ENCODE measurements around the gene PLCB4.

PLCB4 gene

DNA sequence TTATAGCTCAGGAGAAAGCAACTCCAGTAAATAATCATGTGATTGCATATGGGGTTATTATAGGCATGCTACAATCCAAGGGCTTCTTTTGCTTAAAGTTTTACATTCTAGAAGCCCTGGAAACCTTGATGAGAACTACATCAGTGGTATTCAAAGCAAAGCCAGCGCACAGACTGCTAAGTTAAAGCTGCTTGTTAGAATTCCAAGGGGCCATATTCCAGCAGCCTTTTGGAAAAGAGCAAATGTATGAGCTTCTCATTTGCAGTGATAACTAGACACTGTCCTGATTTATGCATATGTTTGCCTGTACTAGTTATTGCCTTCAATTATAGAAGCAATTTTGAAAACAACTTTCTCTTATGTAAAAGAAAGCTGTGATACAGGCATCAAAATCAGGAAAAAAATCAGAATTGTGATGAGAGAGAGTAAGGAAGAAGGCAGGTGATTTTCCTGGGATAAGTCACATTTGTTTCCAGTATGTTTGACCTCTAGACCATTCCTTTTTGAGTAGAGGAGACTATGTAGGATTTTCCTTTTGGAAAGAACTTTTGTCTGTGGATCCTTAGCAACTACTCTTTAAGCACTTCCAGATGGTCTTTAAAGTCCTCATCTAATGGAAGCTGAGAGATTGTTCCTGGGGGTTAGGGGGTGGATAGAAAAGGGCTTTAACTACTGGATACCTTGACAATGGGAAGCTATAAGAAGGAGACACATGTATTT is 159.2 kb downstream of the PLCB4 start:
- no peak overlapping the region for H2AFZ ChIP-seq (ENCODE audit: low read depth, low read length, severe bottlenecking)
- TF ChIP-seq EZH2phosphoT487 (conservative IDR thresholded peaks at IDR 0.05; ENCODE audit: low read length) (no peak), CTCF (IDR thresholded peaks at IDR 0.05; ENCODE audit: insufficient read depth, low read length, poor library complexity, severe bottlenecking) (no peak)
- no peak overlapping the region for H3K4me3 ChIP-seq (ENCODE audit: insufficient read depth, low read length, poor library complexity, severe bottlenecking)
- no peak overlapping the region for H3K4me2 ChIP-seq (ENCODE audit: low read depth, low read length, poor library complexity, severe bottlenecking)
- H3F3A ChIP-seq (ENCODE audit: insufficient read depth), result no peaks in the 10 kb centered on the region
- no peaks in the 10 kb centered on the region for H3K9me2 ChIP-seq (replicated peaks; ENCODE audit: insufficient read depth, low read length)
- no peak overlapping the region for H3K9ac ChIP-seq (ENCODE audit: low read length)
- H3K9me3 ChIP-seq (ENCODE audit: insufficient read depth, low read length), result no peaks in the 10 kb centered on the region
- no peaks in the 10 kb centered on the region for H4K20me1 ChIP-seq (ENCODE audit: low read depth, low read length)
- H3K27me3 ChIP-seq (ENCODE audit: low read length), result no peaks in the 10 kb centered on the region
- no peak overlapping the region for H3K27ac ChIP-seq (ENCODE audit: low read depth, low read length)
- no peaks in the 10 kb centered on the region for H3K79me2 ChIP-seq (ENCODE audit: insufficient read depth, low read length)
- H3K36me3 ChIP-seq (ENCODE audit: low read length), result no peaks in the 10 kb centered on the region

GRCh38 chr20:9228774-9229450 is 160.0 kb downstream of the PLCB4 start:
- H3K9ac ChIP-seq (ENCODE audit: low read length), result no peak overlapping the region
- H3K27ac ChIP-seq (ENCODE audit: low read depth, low read length), result no peak overlapping the region
- no peaks in the 10 kb centered on the region for H3K9me2 ChIP-seq (replicated peaks; ENCODE audit: insufficient read depth, low read length)
- H3K79me2 ChIP-seq (ENCODE audit: insufficient read depth, low read length), result no peaks in the 10 kb centered on the region
- TF ChIP-seq CTCF (IDR thresholded peaks at IDR 0.05; ENCODE audit: insufficient read depth, low read length, poor library complexity, severe bottlenecking) (no peak), EZH2phosphoT487 (conservative IDR thresholded peaks at IDR 0.05; ENCODE audit: low read length) (no peak)
- no peak overlapping the region for H3K4me2 ChIP-seq (ENCODE audit: low read depth, low read length, poor library complexity, severe bottlenecking)
- H3K27me3 ChIP-seq (ENCODE audit: low read length), result no peaks in the 10 kb centered on the region
- H3K9me3 ChIP-seq (ENCODE audit: insufficient read depth, low read length), result no peaks in the 10 kb centered on the region
- no peaks in the 10 kb centered on the region for H4K20me1 ChIP-seq (ENCODE audit: low read depth, low read length)
- no peak overlapping the region for H3K4me3 ChIP-seq (ENCODE audit: insufficient read depth, low read length, poor library complexity, severe bottlenecking)
- H2AFZ ChIP-seq (ENCODE audit: low read depth, low read length, severe bottlenecking), result no peak overlapping the region
- no peaks in the 10 kb centered on the region for H3F3A ChIP-seq (ENCODE audit: insufficient read depth)
- no peaks in the 10 kb centered on the region for H3K36me3 ChIP-seq (ENCODE audit: low read length)

- Histone ChIP-seq H3K4me2 (ENCODE audit: low read depth, low read length, poor library complexity, severe bottlenecking) (no peak overlapping the region), H3K9ac (ENCODE audit: low read length) (no peak overlapping the region), H4K20me1 (ENCODE audit: low read depth, low read length) (no peaks in the 10 kb centered on the region), H3K27me3 (ENCODE audit: low read length) (no peaks in the 10 kb centered on the region), H2AFZ (ENCODE audit: low read depth, low read length, severe bottlenecking) (no peak overlapping the region), H3K36me3 (ENCODE audit: low read length) (no peaks in the 10 kb centered on the region), H3K9me3 (ENCODE audit: insufficient read depth, low read length) (no peaks in the 10 kb centered on the region), H3K9me2 (replicated peaks; ENCODE audit: insufficient read depth, low read length) (no peaks in the 10 kb centered on the region), H3K27ac (ENCODE audit: low read depth, low read length) (no peak overlapping the region), H3K4me3 (ENCODE audit: insufficient read depth, low read length, poor library complexity, severe bottlenecking) (no peak overlapping the region), H3F3A (ENCODE audit: insufficient read depth) (no peaks in the 10 kb centered on the region), H3K79me2 (ENCODE audit: insufficient read depth, low read length) (no peaks in the 10 kb centered on the region)
- TF ChIP-seq EZH2phosphoT487 (conservative IDR thresholded peaks at IDR 0.05; ENCODE audit: low read length), result no peak
These were observed 161.5 kb downstream of the PLCB4 start for GRCh38 chr20:9230406-9230805.

- no peaks in the 10 kb centered on the region for H3K27me3 ChIP-seq (ENCODE audit: low read length)
- H3F3A ChIP-seq (ENCODE audit: insufficient read depth), result no peaks in the 10 kb centered on the region
- no peaks in the 10 kb centered on the region for H3K9me3 ChIP-seq (ENCODE audit: insufficient read depth, low read length)
- no peak overlapping the region for H3K27ac ChIP-seq (ENCODE audit: low read depth, low read length)
- no peaks in the 10 kb centered on the region; the same call in 1 of the 2 replicates for H3K9me2 ChIP-seq (replicated peaks; ENCODE audit: insufficient read depth, low read length)
- H3K79me2 ChIP-seq (ENCODE audit: insufficient read depth, low read length), result no peaks in the 10 kb centered on the region
- no peaks in the 10 kb centered on the region for H3K36me3 ChIP-seq (ENCODE audit: low read length)
- no peak for TF ChIP-seq CTCF (IDR thresholded peaks at IDR 0.05; ENCODE audit: insufficient read depth, low read length, poor library complexity, severe bottlenecking)
- TF ChIP-seq EZH2phosphoT487 (conservative IDR thresholded peaks at IDR 0.05; ENCODE audit: low read length), result no peak
- H3K9ac ChIP-seq (ENCODE audit: low read length), result no peak overlapping the region
- no peaks in the 10 kb centered on the region for H4K20me1 ChIP-seq (ENCODE audit: low read depth, low read length)
- H2AFZ ChIP-seq (ENCODE audit: low read depth, low read length, severe bottlenecking), result no peak overlapping the region
- H3K4me2 ChIP-seq (ENCODE audit: low read depth, low read length, poor library complexity, severe bottlenecking), result no peak overlapping the region
- H3K4me3 ChIP-seq (ENCODE audit: insufficient read depth, low read length, poor library complexity, severe bottlenecking), result no peak overlapping the region
These were observed 164.9 kb downstream of the PLCB4 start for GRCh38 chr20:9233804-9234203.

All from SU-DHL-6 (cell line).